Stimulated activated CD8-positive, alpha-beta memory T cell treated with anti-CD3 and anti-CD28 coated beads, Interleukin-7, amount 100 ng/mL, for 4 hours (primary cell): ENCODE data around the gene RBMS3.

Experiments
- DNase-seq, 2 donors: peaks; one replicate each; pipeline ENCODE4 v3.0.0-alpha.2; 2020; ENCODE audit warnings: low read depth in 2 of 2

The RBMS3 gene

GRCh38 chr3:29889215-29889614 is 608.3 kb downstream of the RBMS3 start:
- no peak for DNase-seq

- DNase-seq = no peak
Observed at GRCh38 chr3:29890801-29891200, 609.9 kb downstream of the RBMS3 start.

- no peak for DNase-seq
Observed at GRCh38 chr3:29892976-29893554, 612.2 kb downstream of the RBMS3 start.

- no peak for DNase-seq
Observed at GRCh38 chr3:29896856-29897255, 616.0 kb downstream of the RBMS3 start.

GRCh38 chr3:29898171-29898965 is 617.5 kb downstream of the RBMS3 start:
- no peak for DNase-seq

- no peak for DNase-seq
Observed at GRCh38 chr3:29899021-29899420, 618.1 kb downstream of the RBMS3 start.

GRCh38 chr3:29901097-29901496 is 620.2 kb downstream of the RBMS3 start:
- no peak for DNase-seq

- no peak for DNase-seq
Observed at GRCh38 chr3:29903600-29903999, 622.7 kb downstream of the RBMS3 start.

GRCh38 chr3:29906906-29907305 is 626.0 kb downstream of the RBMS3 start:
- no peak for DNase-seq

GRCh38 chr3:29912600-29913288 is 631.9 kb downstream of the RBMS3 start:
- no peak for DNase-seq

GRCh38 chr3:29914861-29915524 is 634.1 kb downstream of the RBMS3 start:
- no peak for DNase-seq

GRCh38 chr3:29919571-29919970 is 638.7 kb downstream of the RBMS3 start:
- DNase-seq = no peak

- no peak for DNase-seq
Observed at GRCh38 chr3:29922992-29923746, 642.3 kb downstream of the RBMS3 start.

- DNase-seq = no peak
Observed at GRCh38 chr3:29924783-29925561, 644.1 kb downstream of the RBMS3 start.

GRCh38 chr3:29926378-29926777 is 645.5 kb downstream of the RBMS3 start:
- no peak for DNase-seq

GRCh38 chr3:29932696-29933325 is 651.9 kb downstream of the RBMS3 start:
- no peak for DNase-seq

GRCh38 chr3:29933802-29934490 is 653.1 kb downstream of the RBMS3 start:
- no peak for DNase-seq

- no peak for DNase-seq
Observed at GRCh38 chr3:29934751-29935150, 653.9 kb downstream of the RBMS3 start.

GRCh38 chr3:29936054-29936453 is 655.2 kb downstream of the RBMS3 start:
- DNase-seq = no peak

- no peak for DNase-seq
Observed at GRCh38 chr3:29936766-29937165, 655.9 kb downstream of the RBMS3 start.
